Measurements from ENCODE around the gene SLC29A2.

GRCh38 chr11:66323684-66324083, 47.9 kb downstream of the SLC29A2 start:
- no peak for TF ChIP-seq CTCF (IDR thresholded peaks at IDR 0.05)
- no peak for TF ChIP-seq SOX15 (CRISPR knock-in tag; IDR thresholded peaks at IDR 0.05)
- no peak for TF ChIP-seq KAT7 (CRISPR knock-in tag; IDR thresholded peaks at IDR 0.05; ENCODE audit: borderline replicate concordance)
- no peak for TF ChIP-seq SP1 (CRISPR knock-in tag; conservative IDR thresholded peaks at IDR 0.05)
- no peak for TF ChIP-seq CREM (CRISPR knock-in tag; IDR thresholded peaks at IDR 0.05)
- TF ChIP-seq ESRRA (CRISPR knock-in tag; IDR thresholded peaks at IDR 0.05; ENCODE audit: borderline replicate concordance): no peak
- no peak for TF ChIP-seq CBFB (CRISPR knock-in tag; IDR thresholded peaks at IDR 0.05; ENCODE audit: low read depth)
- no peak for TF ChIP-seq TP53 (CRISPR knock-in tag; IDR thresholded peaks at IDR 0.05)
- no peak for TF ChIP-seq ZNF416 (CRISPR knock-in tag; IDR thresholded peaks at IDR 0.05)
- no peak for TF ChIP-seq ATF3 (CRISPR knock-in tag; conservative IDR thresholded peaks at IDR 0.05)
- TF ChIP-seq USF2 (CRISPR knock-in tag; IDR thresholded peaks at IDR 0.05): no peak
- TF ChIP-seq RELA (CRISPR knock-in tag; IDR thresholded peaks at IDR 0.05; ENCODE audit: borderline replicate concordance): no peak
- TF ChIP-seq ETV6 (CRISPR knock-in tag; IDR thresholded peaks at IDR 0.05): no peak

Data from WTC11 (cell line).